Measurements from ENCODE around the gene DRAXIN. TPM values are rescaled to one million over a fixed set of nuclear protein-coding genes. Genes with fewer than 3 reads are reported as not detected.

DRAXIN gene
- total RNA-seq, 1 donor from 2014 or later: 1.7 TPM

DNA sequence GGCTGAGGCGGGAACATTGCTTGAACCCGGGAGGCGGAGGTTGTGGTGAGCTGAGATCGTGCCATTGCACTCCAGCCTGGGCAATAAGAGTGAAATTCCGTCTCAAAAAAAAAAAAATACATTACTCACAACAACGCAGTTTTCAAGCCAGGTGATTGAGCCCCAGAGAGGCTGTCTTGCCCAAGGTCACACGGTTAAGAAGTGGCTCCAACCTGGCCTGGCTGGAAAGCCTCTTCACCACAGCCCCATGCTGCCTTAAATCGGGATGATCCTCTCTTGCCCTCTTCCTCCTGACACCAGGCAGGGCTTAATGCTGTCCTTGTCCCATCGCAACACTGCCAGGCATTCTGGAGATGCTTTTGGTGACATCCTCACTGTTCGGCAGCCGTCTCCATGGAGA lies 21.6 kb downstream of the DRAXIN start:
- DNase-seq (ENCODE audit: low read depth) (no peak), FAIRE-seq (no peak)
- no peak overlapping the region for H3K9ac ChIP-seq (ENCODE audit: low read length)
- no peaks in the 10 kb centered on the region for H3K4me1 ChIP-seq (ENCODE audit: insufficient read depth, low read length)
- Mint-ChIP-seq H3K4me3 (ENCODE audit: unreplicated experiment) (no peak overlapping the region), H3K9me3 (ENCODE audit: unreplicated experiment) (no peaks in the 10 kb centered on the region), H3K36me3 (ENCODE audit: low read depth, unreplicated experiment) (no peaks in the 10 kb centered on the region), H3K27ac (ENCODE audit: unreplicated experiment) (no peak overlapping the region), H3K27me3 (ENCODE audit: low read depth, unreplicated experiment) (peaks cover 31% of the 10 kb centered on the region), H3K4me1 (ENCODE audit: low read depth, unreplicated experiment) (no peaks in the 10 kb centered on the region)
- H2AFZ ChIP-seq (ENCODE audit: low read depth, low read length): no peak overlapping the region
- H3K36me3 ChIP-seq (ENCODE audit: insufficient read depth, low read length): no peaks in the 10 kb centered on the region
- no peaks in the 10 kb centered on the region for H3K27me3 ChIP-seq (ENCODE audit: insufficient read depth, low read length)
- H3K9me3 ChIP-seq (ENCODE audit: insufficient read depth, low read depth, low read length): no peaks in the 10 kb centered on the region
- no peak overlapping the region for H3K4me3 ChIP-seq (ENCODE audit: insufficient read depth, low read depth, low read length)
- no peaks in the 10 kb centered on the region for H4K20me1 ChIP-seq (ENCODE audit: insufficient read depth, low read length)
- H3K79me2 ChIP-seq (ENCODE audit: insufficient read depth, low read length): no peaks in the 10 kb centered on the region
- H3K27ac ChIP-seq (ENCODE audit: low read depth, low read length): no peak overlapping the region
- TF ChIP-seq, protein P1, sequence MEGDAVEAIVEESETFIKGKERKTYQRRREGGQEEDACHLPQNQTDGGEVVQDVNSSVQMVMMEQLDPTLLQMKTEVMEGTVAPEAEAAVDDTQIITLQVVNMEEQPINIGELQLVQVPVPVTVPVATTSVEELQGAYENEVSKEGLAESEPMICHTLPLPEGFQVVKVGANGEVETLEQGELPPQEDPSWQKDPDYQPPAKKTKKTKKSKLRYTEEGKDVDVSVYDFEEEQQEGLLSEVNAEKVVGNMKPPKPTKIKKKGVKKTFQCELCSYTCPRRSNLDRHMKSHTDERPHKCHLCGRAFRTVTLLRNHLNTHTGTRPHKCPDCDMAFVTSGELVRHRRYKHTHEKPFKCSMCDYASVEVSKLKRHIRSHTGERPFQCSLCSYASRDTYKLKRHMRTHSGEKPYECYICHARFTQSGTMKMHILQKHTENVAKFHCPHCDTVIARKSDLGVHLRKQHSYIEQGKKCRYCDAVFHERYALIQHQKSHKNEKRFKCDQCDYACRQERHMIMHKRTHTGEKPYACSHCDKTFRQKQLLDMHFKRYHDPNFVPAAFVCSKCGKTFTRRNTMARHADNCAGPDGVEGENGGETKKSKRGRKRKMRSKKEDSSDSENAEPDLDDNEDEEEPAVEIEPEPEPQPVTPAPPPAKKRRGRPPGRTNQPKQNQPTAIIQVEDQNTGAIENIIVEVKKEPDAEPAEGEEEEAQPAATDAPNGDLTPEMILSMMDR (IDR thresholded peaks at IDR 0.05; ENCODE audit: insufficient read depth, low read depth, low read length): no peak
- no peak for TF ChIP-seq EZH2 (IDR thresholded peaks at IDR 0.05; ENCODE audit: insufficient read depth, low read length)
- H3K4me2 ChIP-seq (ENCODE audit: low read length): no peak overlapping the region

DNA sequence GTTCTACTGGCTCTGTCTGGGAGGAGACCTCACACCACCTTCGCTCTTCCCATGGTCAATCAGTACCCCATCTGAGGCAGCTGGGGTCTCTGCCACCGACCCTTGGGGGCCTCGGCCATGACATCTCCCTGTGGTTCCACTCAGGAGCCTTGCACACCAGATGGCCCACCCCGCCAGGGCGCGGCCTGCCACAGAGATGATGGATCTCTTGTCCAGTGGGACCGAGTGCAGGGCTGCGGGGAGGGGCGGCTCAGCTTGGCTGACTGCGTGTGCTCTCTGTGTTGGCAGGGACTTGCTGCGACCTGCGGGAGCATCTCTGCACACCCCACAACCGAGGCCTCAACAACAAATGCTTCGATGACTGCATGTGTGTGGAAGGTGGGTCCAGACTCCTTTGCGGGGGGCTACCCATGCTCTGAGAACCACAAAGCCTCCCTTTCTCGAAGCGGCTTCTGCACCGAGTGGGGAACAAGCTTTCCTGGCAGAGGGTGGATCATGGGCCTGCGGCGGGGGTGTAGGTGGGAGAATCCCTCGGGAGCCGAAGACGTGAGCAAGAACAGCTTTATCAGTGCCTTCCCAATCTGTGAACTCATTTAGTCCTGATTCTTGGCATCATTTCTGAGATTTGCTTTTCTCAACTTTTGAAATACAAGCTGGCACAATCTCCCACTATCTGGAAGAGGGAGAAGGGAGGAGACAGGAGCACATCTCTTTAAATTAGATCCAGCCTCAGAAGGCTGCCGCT lies 23.5 kb downstream of the DRAXIN start:
- no peak overlapping the region for H2AFZ ChIP-seq (ENCODE audit: low read depth, low read length)
- H3K4me1 Mint-ChIP-seq (ENCODE audit: low read depth, unreplicated experiment): no peaks in the 10 kb centered on the region
- H3K9me3 Mint-ChIP-seq (ENCODE audit: unreplicated experiment): no peaks in the 10 kb centered on the region
- peaks cover 30% of the 10 kb centered on the region for H3K27me3 Mint-ChIP-seq (ENCODE audit: low read depth, unreplicated experiment)
- H3K36me3 ChIP-seq (ENCODE audit: insufficient read depth, low read length): no peaks in the 10 kb centered on the region
- FAIRE-seq (no peak), DNase-seq (ENCODE audit: low read depth) (no peak)
- no peaks in the 10 kb centered on the region for H3K36me3 Mint-ChIP-seq (ENCODE audit: low read depth, unreplicated experiment)
- no peak overlapping the region for H3K4me3 ChIP-seq (ENCODE audit: insufficient read depth, low read depth, low read length)
- no peaks in the 10 kb centered on the region for H4K20me1 ChIP-seq (ENCODE audit: insufficient read depth, low read length)
- no peaks in the 10 kb centered on the region for H3K79me2 ChIP-seq (ENCODE audit: insufficient read depth, low read length)
- H3K4me2 ChIP-seq (ENCODE audit: low read length): no peak overlapping the region
- no peak overlapping the region for H3K4me3 Mint-ChIP-seq (ENCODE audit: unreplicated experiment)
- peak overlapping the region; percentile 16 for H3K27ac Mint-ChIP-seq (ENCODE audit: unreplicated experiment)
- no peak overlapping the region for H3K27ac ChIP-seq (ENCODE audit: low read depth, low read length)
- peaks cover 3% of the 10 kb centered on the region for H3K4me1 ChIP-seq (ENCODE audit: insufficient read depth, low read length)
- TF ChIP-seq EZH2 (IDR thresholded peaks at IDR 0.05; ENCODE audit: insufficient read depth, low read length): no peak
- TF ChIP-seq, protein P1 (IDR thresholded peaks at IDR 0.05; ENCODE audit: insufficient read depth, low read depth, low read length): no peak
- no peaks in the 10 kb centered on the region for H3K9me3 ChIP-seq (ENCODE audit: insufficient read depth, low read depth, low read length)
- no peak overlapping the region for H3K9ac ChIP-seq (ENCODE audit: low read length)
- H3K27me3 ChIP-seq (ENCODE audit: insufficient read depth, low read length): no peaks in the 10 kb centered on the region
